H1 (cell line): ENCODE results near the gene MYO15B. TPM values are rescaled to one million over a fixed set of nuclear protein-coding genes. Genes with fewer than 3 reads are reported as not detected.

ENCODE experiments used
- CREB1 ChIP-seq: IDR thresholded peaks from 2 replicates; pipeline ENCODE4 v1.6.1; 2012; ENCODE audit warnings: inconsistent platforms
- FOSL1 ChIP-seq: IDR thresholded peaks from 2 replicates; pipeline ENCODE4 v1.6.1; 2011; ENCODE audit warnings: mild to moderate bottlenecking, low read depth, low read length, moderate library complexity; ENCODE audit not compliant: insufficient read depth
- SP1 ChIP-seq: IDR thresholded peaks from 2 replicates; pipeline ENCODE4 v1.6.1; 2011; ENCODE audit warnings: low read depth, low read length
- SUZ12 ChIP-seq: fragments of 200-600 bp; sonication (generic); IDR thresholded peaks from 2 replicates; pipeline ENCODE4 v1.6.1; 2012; ENCODE audit warnings: mild to moderate bottlenecking, inconsistent platforms, low read length, moderate library complexity, mixed read lengths
- TAF7 ChIP-seq: optimal IDR thresholded peaks from 2 replicates; pipeline ENCODE3; 2011; ENCODE audit warnings: low read depth, mild to moderate bottlenecking, inconsistent platforms, low read length, moderate library complexity, borderline replicate concordance
- ZNF274 ChIP-seq: IDR thresholded peaks from 2 replicates; pipeline ENCODE4 v1.7.0; 2012; ENCODE audit warnings: low read length, borderline replicate concordance; ENCODE audit errors: extremely low read depth
- polyA plus RNA-seq, 7 experiments: library from polyadenylated mRNA; depleted of rRNA in 3 of 7; stranded (reverse) in 5 of 7; unstranded in 2 of 7; fragments of >200 nt in 5 of 7; fragments of 200-250 nt in 2 of 7; gene quantifications; 1 replicate in 5 of 7; 2 replicates in 1 of 7; 4 replicates in 1 of 7; pipeline versions ENCODE4 v1.2.1 to v1.2.3, GENCODE V29; 2011 to 2013; ENCODE audit warnings: missing spikeins in 2 of 7, mixed read lengths in 2 of 7
- total RNA-seq: library from RNA; stranded (reverse); fragmentation: NEBNext Ultra II Directional; extraction: Animal tissue kit (Norgen Biotek cat#: 25700); gene quantifications from 2 replicates; pipeline ENCODE4 v1.2.1, GENCODE V29; 2021

Gene MYO15B
- total and polyA plus RNA-seq, 2 of the 8 experiments (the other 6 are each of a cell fraction or from before 2014, with no cell fraction given), result 7.1 to 11.2 TPM

DNA sequence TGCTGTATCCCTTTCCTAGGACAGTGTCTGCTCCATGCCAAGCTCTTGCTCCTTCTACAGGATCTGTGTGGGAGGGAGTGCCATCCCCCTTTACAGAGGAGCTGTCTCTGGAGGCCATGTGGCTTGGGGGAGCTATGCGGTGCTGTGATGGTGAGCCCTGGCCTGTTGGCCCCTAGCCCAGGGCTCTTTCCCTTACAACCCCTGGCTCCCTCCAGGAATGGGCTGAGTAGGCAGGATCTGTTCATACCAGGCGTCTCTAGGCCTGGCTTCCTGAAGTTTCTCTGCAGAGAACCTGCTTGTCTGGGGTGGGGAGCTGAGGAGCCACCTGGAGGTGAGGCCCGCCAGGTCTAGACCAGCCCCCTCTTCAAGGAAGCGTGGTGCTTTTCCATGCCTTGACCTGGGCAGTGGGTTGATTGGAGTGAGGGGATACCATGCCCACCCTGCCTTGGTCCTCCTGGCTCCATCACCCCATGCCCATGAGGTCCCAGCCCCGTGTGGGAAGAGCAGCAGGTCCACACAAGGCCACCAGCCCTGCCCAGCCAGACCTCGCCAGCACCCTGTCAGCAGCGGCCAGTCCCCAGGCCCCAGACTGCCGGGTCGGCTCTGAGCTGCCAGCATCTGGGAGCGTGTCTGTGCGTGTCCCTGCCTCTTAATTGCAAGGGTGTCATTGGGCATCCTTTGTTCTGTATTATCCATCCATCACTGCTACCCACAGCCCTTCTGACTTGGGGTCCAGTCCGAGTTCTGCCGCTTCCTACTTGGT is 47.5 kb upstream of the MYO15B start (continued):
- TF ChIP-seq CREB1 (no peak), SP1 (no peak), TAF7 (no peak), SUZ12 (no peak), FOSL1 (no peak), ZNF274 (no peak)
- TF ChIP-seq, all 59 proteins: peak for 0
